HFFc6 (cell line): ENCODE data around the gene SLC17A4. TPM values are rescaled to one million over a fixed set of nuclear protein-coding genes. Genes with fewer than 3 reads are reported as not detected.
"Not testable (repeated sequence)": the region's sequence is repeated elsewhere in the genome, so short reads cannot be mapped to it uniquely, and the experiment has no call there.

ENCODE experiments used
- DNase-seq: peaks from one replicate; pipeline ENCODE4 v3.0.0-alpha.2; 2018
- H3K27ac Mint-ChIP-seq: 2 replicates; pipeline ENCODE4 v1.8.0; 2020; ENCODE audit warnings: mild to moderate bottlenecking, mixed read lengths
- H3K27me3 Mint-ChIP-seq: 2 replicates; pipeline ENCODE4 v1.8.0; 2021; ENCODE audit warnings: mild to moderate bottlenecking, moderate library complexity, mixed read lengths; ENCODE audit not compliant: insufficient read depth
- H3K36me3 Mint-ChIP-seq: 2 replicates; pipeline ENCODE4 v1.8.0; 2021; ENCODE audit warnings: low read depth, mixed read lengths
- H3K4me1 Mint-ChIP-seq: 2 replicates; pipeline ENCODE4 v1.8.0; 2020; ENCODE audit warnings: low read depth, mixed read lengths
- H3K4me3 Mint-ChIP-seq: 2 replicates; pipeline ENCODE4 v1.8.0; 2020; ENCODE audit warnings: mild to moderate bottlenecking, moderate library complexity, mixed read lengths
- H3K9me3 Mint-ChIP-seq: 2 replicates; pipeline ENCODE4 v1.8.0; 2020; ENCODE audit warnings: mild to moderate bottlenecking, mixed read lengths
- CTCF ChIP-seq: fragments of 200-600 bp; sonication (generic); IDR thresholded peaks from 2 replicates; pipeline ENCODE4 v1.5.0; 2021; ENCODE audit warnings: antibody characterized with exemption, mild to moderate bottlenecking
- total RNA-seq, 6 experiments: library from RNA; stranded (reverse); fragmentation: NEBNext Ultra II Directional; extraction: Animal tissue kit (Norgen Biotek cat#: 25700); gene quantifications; 2 replicates in 1 of 6; 3 replicates in 5 of 6; pipeline ENCODE4 v1.2.3, GENCODE V29; 2021

SLC17A4 gene
- total RNA-seq, 6 experiments from 2014 or later, result not detected

- H3K27me3 Mint-ChIP-seq, result no peaks in the 10 kb centered on the region
Observed at GRCh38 chr6:25745836-25746235, 8.7 kb upstream of the SLC17A4 start.

GRCh38 chr6:25746968-25747367 lies 7.6 kb upstream of the SLC17A4 start:
- DNase-seq, result no peak
- no peak; the same call in 1 of the 2 replicates for TF ChIP-seq CTCF
- Mint-ChIP-seq H3K4me1 (no peaks in the 10 kb centered on the region), H3K9me3 (peaks cover 3% of the 10 kb centered on the region; the same call in 1 of the 2 replicates), H3K36me3 (no peaks in the 10 kb centered on the region), H3K27ac (no peak overlapping the region), H3K27me3 (no peaks in the 10 kb centered on the region), H3K4me3 (no peak overlapping the region)

More at GRCh38 chr6:25745836-25746235, 8.7 kb upstream of the SLC17A4 start:
- H3K4me1 Mint-ChIP-seq, result no peaks in the 10 kb centered on the region
- H3K4me3 Mint-ChIP-seq, result no peak overlapping the region
- H3K9me3 Mint-ChIP-seq, result peaks cover 10% of the 10 kb centered on the region; the same call in 1 of the 2 replicates
- no peaks in the 10 kb centered on the region for H3K36me3 Mint-ChIP-seq
- DNase-seq, result no peak
- no peak overlapping the region for H3K27ac Mint-ChIP-seq
- TF ChIP-seq CTCF, result no peak

GRCh38 chr6:25747477-25747876 lies 7.1 kb upstream of the SLC17A4 start:
- no peak overlapping the region for H3K4me3 Mint-ChIP-seq
- H3K27ac Mint-ChIP-seq, result no peak overlapping the region
- TF ChIP-seq CTCF, result no peak
- no peaks in the 10 kb centered on the region for H3K27me3 Mint-ChIP-seq
- no peaks in the 10 kb centered on the region for H3K4me1 Mint-ChIP-seq
- no peaks in the 10 kb centered on the region for H3K36me3 Mint-ChIP-seq
- no peaks in the 10 kb centered on the region for H3K9me3 Mint-ChIP-seq
- no peak for DNase-seq

GRCh38 chr6:25748049-25748448 lies 6.5 kb upstream of the SLC17A4 start:
- DNase-seq, result no peak
- Mint-ChIP-seq H3K4me3 (no peak overlapping the region), H3K27me3 (no peaks in the 10 kb centered on the region), H3K36me3 (no peaks in the 10 kb centered on the region), H3K9me3 (no peaks in the 10 kb centered on the region), H3K27ac (no peak overlapping the region), H3K4me1 (no peaks in the 10 kb centered on the region)
- no peak for TF ChIP-seq CTCF

GRCh38 chr6:25748601-25749517 lies 5.7 kb upstream of the SLC17A4 start:
- H3K27ac Mint-ChIP-seq, H3K4me1 Mint-ChIP-seq, H3K36me3 Mint-ChIP-seq, H3K27me3 Mint-ChIP-seq, H3K4me3 Mint-ChIP-seq, H3K9me3 Mint-ChIP-seq, DNase-seq: not testable (repeated sequence)

GRCh38 chr6:25749837-25750236 lies 4.7 kb upstream of the SLC17A4 start:
- Mint-ChIP-seq H3K36me3 (no peaks in the 10 kb centered on the region), H3K27me3 (no peaks in the 10 kb centered on the region), H3K27ac (no peak overlapping the region), H3K4me3 (no peak overlapping the region), H3K9me3 (0 out of 2 replicates have a peak, but pooled peaks cover 7% of the 10 kb centered on the region), H3K4me1 (no peaks in the 10 kb centered on the region)
- TF ChIP-seq CTCF, result no peak
- DNase-seq, result no peak
